Neural cell (in vitro differentiated cells): Measurements from ENCODE around the gene SAT1. TPM values are rescaled to one million over a fixed set of nuclear protein-coding genes. Genes with fewer than 3 reads are reported as not detected.

Experiments used
- H2AFZ ChIP-seq: fragments of 200-600, 300-800 bp; sonication (generic), shearing (Covaris generic); 2 replicates; pipeline ENCODE4 v1.6.0; 2014; ENCODE audit warnings: low read depth, mild to moderate bottlenecking, antibody characterized with exemption, low read length, moderate library complexity
- H3F3A ChIP-seq: fragments of 200-600 bp; shearing (Covaris generic); 2 replicates; pipeline ENCODE4 v1.6.1; 2016; ENCODE audit warnings: mild to moderate bottlenecking, moderate library complexity, mixed read lengths, antibody characterized with exemption, low read length; ENCODE audit not compliant: insufficient read depth, poor library complexity, severe bottlenecking
- H3K27ac ChIP-seq: fragments of 200-600, 300-800 bp; sonication (generic), shearing (Covaris generic); 2 replicates; pipeline ENCODE4 v1.5.1; 2014; ENCODE audit warnings: mild to moderate bottlenecking, low read length, moderate library complexity
- H3K27me3 ChIP-seq: fragments of 300-800, 200-600 bp; sonication (generic), shearing (Covaris generic); 2 replicates; pipeline ENCODE4 v1.6.0; 2014; ENCODE audit warnings: mild to moderate bottlenecking, low read depth, low read length, moderate library complexity; ENCODE audit not compliant: insufficient read depth
- H3K36me3 ChIP-seq: fragments of 300-800, 200-600 bp; sonication (generic), shearing (Covaris generic); 2 replicates; pipeline ENCODE4 v1.5.1; 2014; ENCODE audit warnings: mild to moderate bottlenecking, antibody characterized with exemption, low read length, moderate library complexity; ENCODE audit not compliant: insufficient read depth
- H3K4me2 ChIP-seq: fragments of 300-800, 200-600 bp; sonication (generic), shearing (Covaris generic); 2 replicates; pipeline ENCODE4 v1.6.0; 2014; ENCODE audit warnings: mild to moderate bottlenecking, low read length
- H3K4me3 ChIP-seq: fragments of 300-800, 200-600 bp; sonication (generic), shearing (Covaris generic); 2 replicates; pipeline ENCODE4 v1.5.1; 2014; ENCODE audit warnings: mild to moderate bottlenecking, low read length, moderate library complexity
- H3K79me2 ChIP-seq: fragments of 200-600 bp; shearing (Covaris generic); replicated peaks from 2 replicates; pipeline ENCODE4 v1.6.0; 2014; ENCODE audit warnings: mild to moderate bottlenecking, low read length, moderate library complexity; ENCODE audit not compliant: insufficient read depth
- H3K9ac ChIP-seq: fragments of 300-800, 200-600 bp; sonication (generic), shearing (Covaris generic); 2 replicates; pipeline ENCODE4 v1.6.1; 2016; ENCODE audit warnings: mild to moderate bottlenecking, low read length, mixed read lengths
- H3K9me2 ChIP-seq: fragments of 200-600 bp; shearing (Covaris generic); 2 replicates; pipeline ENCODE4 v1.6.1; 2016; ENCODE audit warnings: mild to moderate bottlenecking, low read length, mixed read lengths; ENCODE audit not compliant: insufficient read depth
- H3K9me3 ChIP-seq: fragments of 200-600, 300-800 bp; sonication (generic), shearing (Covaris generic); 2 replicates; pipeline ENCODE4 v1.6.1; 2016; ENCODE audit warnings: mild to moderate bottlenecking, mixed run types, low read length, moderate library complexity, mixed read lengths
- H4K20me1 ChIP-seq: fragments of 200-600 bp; shearing (Covaris generic); 2 replicates; pipeline ENCODE4 v1.6.1; 2016; ENCODE audit warnings: mild to moderate bottlenecking, mixed run types; ENCODE audit not compliant: insufficient read depth
- CTCF ChIP-seq: fragments of 450-650 bp; IDR thresholded peaks from 2 replicates; pipeline ENCODE4 v1.5.1; 2014; ENCODE audit warnings: antibody characterized with exemption, mild to moderate bottlenecking, moderate library complexity; ENCODE audit not compliant: poor library complexity, severe bottlenecking
- EP300 ChIP-seq: fragments of 450-650 bp; conservative IDR thresholded peaks from 2 replicates; pipeline ENCODE4 v1.6.1; 2014; ENCODE audit warnings: antibody characterized with exemption, mild to moderate bottlenecking, moderate library complexity; ENCODE audit not compliant: poor library complexity, severe bottlenecking
- EZH2 ChIP-seq: fragments of 200-600, 300-800 bp; shearing (Covaris generic), sonication (generic); IDR thresholded peaks from 2 replicates; pipeline ENCODE4 v1.6.1; 2014; ENCODE audit warnings: antibody characterized with exemption, low read length, borderline replicate concordance, mild to moderate bottlenecking; ENCODE audit not compliant: insufficient read depth, poor library complexity, severe bottlenecking
- MXI1 ChIP-seq: fragments of 450-650 bp; conservative IDR thresholded peaks from 2 replicates; pipeline ENCODE4 v1.6.1; 2014; ENCODE audit warnings: antibody characterized with exemption, mild to moderate bottlenecking; ENCODE audit not compliant: poor library complexity, severe bottlenecking
- POLR2AphosphoS5 ChIP-seq: IDR thresholded peaks from 2 replicates; pipeline ENCODE4 v1.6.1; 2012
- RAD21 ChIP-seq: fragments of 450-650 bp; conservative IDR thresholded peaks from 2 replicates; pipeline ENCODE4 v1.6.1; 2014; ENCODE audit warnings: antibody characterized with exemption, mild to moderate bottlenecking, moderate library complexity
- SMC3 ChIP-seq: fragments of 450-650 bp; conservative IDR thresholded peaks from 2 replicates; pipeline ENCODE4 v1.6.1; 2014; ENCODE audit warnings: antibody characterized with exemption, mild to moderate bottlenecking, moderate library complexity; ENCODE audit not compliant: poor library complexity
- TAF1 ChIP-seq: IDR thresholded peaks from 2 replicates; pipeline ENCODE4 v1.6.1; 2012; ENCODE audit warnings: low read depth
- polyA plus RNA-seq: library from polyadenylated mRNA; depleted of rRNA; stranded (reverse); fragments of >200 nt; gene quantifications from 2 replicates; pipeline ENCODE4 v1.2.3, GENCODE V29; 2014
- TF ChIP-seq, protein P1 (sequence below): IDR thresholded peaks from 2 replicates; pipeline ENCODE4 v1.6.1; 2012; ENCODE audit warnings: borderline replicate concordance

The SAT1 gene
- polyA plus RNA-seq, 1 donor from 2014 or later = 95.2 TPM

GRCh38 chrX:23792861-23793553, 10.0 kb downstream of the SAT1 start:
- Histone ChIP-seq H3K9ac (no peak overlapping the region), H3K79me2 (no peaks in the 10 kb centered on the region), H4K20me1 (no peaks in the 10 kb centered on the region), H3K9me2 (no peaks in the 10 kb centered on the region), H3K4me3 (no peak overlapping the region), H3K27ac (no peak overlapping the region), H2AFZ (no peak overlapping the region), H3K4me2 (no peak overlapping the region), H3K36me3 (no peaks in the 10 kb centered on the region), H3K27me3 (no peaks in the 10 kb centered on the region), H3F3A (no peaks in the 10 kb centered on the region), H3K9me3 (no peaks in the 10 kb centered on the region)
- TF ChIP-seq, protein P1, sequence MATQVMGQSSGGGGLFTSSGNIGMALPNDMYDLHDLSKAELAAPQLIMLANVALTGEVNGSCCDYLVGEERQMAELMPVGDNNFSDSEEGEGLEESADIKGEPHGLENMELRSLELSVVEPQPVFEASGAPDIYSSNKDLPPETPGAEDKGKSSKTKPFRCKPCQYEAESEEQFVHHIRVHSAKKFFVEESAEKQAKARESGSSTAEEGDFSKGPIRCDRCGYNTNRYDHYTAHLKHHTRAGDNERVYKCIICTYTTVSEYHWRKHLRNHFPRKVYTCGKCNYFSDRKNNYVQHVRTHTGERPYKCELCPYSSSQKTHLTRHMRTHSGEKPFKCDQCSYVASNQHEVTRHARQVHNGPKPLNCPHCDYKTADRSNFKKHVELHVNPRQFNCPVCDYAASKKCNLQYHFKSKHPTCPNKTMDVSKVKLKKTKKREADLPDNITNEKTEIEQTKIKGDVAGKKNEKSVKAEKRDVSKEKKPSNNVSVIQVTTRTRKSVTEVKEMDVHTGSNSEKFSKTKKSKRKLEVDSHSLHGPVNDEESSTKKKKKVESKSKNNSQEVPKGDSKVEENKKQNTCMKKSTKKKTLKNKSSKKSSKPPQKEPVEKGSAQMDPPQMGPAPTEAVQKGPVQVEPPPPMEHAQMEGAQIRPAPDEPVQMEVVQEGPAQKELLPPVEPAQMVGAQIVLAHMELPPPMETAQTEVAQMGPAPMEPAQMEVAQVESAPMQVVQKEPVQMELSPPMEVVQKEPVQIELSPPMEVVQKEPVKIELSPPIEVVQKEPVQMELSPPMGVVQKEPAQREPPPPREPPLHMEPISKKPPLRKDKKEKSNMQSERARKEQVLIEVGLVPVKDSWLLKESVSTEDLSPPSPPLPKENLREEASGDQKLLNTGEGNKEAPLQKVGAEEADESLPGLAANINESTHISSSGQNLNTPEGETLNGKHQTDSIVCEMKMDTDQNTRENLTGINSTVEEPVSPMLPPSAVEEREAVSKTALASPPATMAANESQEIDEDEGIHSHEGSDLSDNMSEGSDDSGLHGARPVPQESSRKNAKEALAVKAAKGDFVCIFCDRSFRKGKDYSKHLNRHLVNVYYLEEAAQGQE = no peak
- TF ChIP-seq CTCF = no peak
- no peak for TF ChIP-seq RAD21
- TF ChIP-seq EZH2 = no peak
- TF ChIP-seq SMC3 = no peak
- TF ChIP-seq TAF1 = no peak
- no peak for TF ChIP-seq EP300
- TF ChIP-seq MXI1 = no peak
- no peak for TF ChIP-seq POLR2AphosphoS5

DNA sequence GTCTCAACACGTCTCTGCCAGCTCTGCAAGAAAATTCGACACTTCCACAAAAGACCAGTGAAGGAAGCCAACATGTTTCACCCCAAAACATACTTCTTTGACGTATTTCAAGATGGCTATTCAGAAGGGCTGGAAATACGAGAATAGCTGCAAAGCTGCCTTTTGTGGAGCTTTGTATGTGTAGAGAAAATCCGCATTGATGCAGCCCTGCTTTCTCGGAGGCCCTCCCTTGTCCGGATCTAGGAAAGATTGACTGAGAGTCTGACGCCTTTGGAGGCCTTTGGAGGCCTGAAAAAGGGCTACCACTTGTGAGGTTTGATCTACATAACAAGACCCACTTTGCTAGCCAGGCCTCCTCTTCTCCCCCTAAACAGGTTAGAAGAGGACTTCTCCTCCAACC, 12.2 kb downstream of the SAT1 start:
- H2AFZ ChIP-seq = no peak overlapping the region
- TF ChIP-seq, protein P1 = no peak
- TF ChIP-seq SMC3 = no peak
- TF ChIP-seq EP300 = no peak
- TF ChIP-seq TAF1 = no peak
- no peak for TF ChIP-seq CTCF
- TF ChIP-seq POLR2AphosphoS5 = no peak
- TF ChIP-seq EZH2 = no peak
- no peak for TF ChIP-seq MXI1
- TF ChIP-seq RAD21 = no peak
- H3K4me3 ChIP-seq = no peak overlapping the region
- no peaks in the 10 kb centered on the region for H3K9me3 ChIP-seq
- H3K36me3 ChIP-seq = no peaks in the 10 kb centered on the region
- H4K20me1 ChIP-seq = no peaks in the 10 kb centered on the region
- no peak overlapping the region for H3K9ac ChIP-seq
- H3K27ac ChIP-seq = no peak overlapping the region
- no peaks in the 10 kb centered on the region for H3K79me2 ChIP-seq
- H3K27me3 ChIP-seq = no peaks in the 10 kb centered on the region
- H3F3A ChIP-seq = no peaks in the 10 kb centered on the region
- H3K4me2 ChIP-seq = no peak overlapping the region
- no peaks in the 10 kb centered on the region for H3K9me2 ChIP-seq
